Measurements from ENCODE around the gene CCDC89. TPM values are rescaled to one million over a fixed set of nuclear protein-coding genes. Genes with fewer than 3 reads are reported as not detected.

CCDC89 gene
- total RNA-seq, 2 experiments from 2014 or later = not detected

DNA sequence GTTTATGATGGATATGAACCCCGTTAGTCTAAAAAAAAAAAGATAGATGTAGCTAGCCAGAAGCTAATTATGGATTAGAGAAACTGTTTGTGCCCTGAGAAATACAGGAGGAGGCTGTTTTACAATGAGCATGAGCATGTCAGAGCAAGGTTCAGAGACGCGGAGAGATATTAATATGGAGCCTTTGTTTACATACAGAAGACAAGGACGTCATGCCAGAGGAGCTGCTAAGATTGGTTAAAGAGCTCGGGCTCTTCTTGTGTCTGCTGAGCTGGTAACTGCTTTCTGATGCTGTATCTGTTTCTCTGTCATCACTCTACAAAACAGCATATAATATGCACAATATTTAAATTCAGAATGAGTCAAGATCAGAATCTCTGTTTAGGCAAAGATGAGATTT is 24.9 kb upstream of the CCDC89 start:
- CTCF ChIA-PET = interaction anchor here (0.6 to 0.7 kb wide), 2 partner anchors 11 to 668 kb away, joined by 5 read pairs; no protein-coding TSS in a partner anchor
- H3K4me3 Mint-ChIP-seq = no peak overlapping the region
- intact Hi-C loops (cut with micrococcal nuclease) = no loop called here
- no peaks in the 10 kb centered on the region for H3K36me3 Mint-ChIP-seq (ENCODE audit: low read depth)
- H3K4me1 Mint-ChIP-seq (ENCODE audit: low read depth) = no peaks in the 10 kb centered on the region
- DNase-seq = no peak
- H3K9me3 Mint-ChIP-seq = no peaks in the 10 kb centered on the region
- no peak overlapping the region for H3K27ac Mint-ChIP-seq
- H3K27me3 Mint-ChIP-seq (ENCODE audit: low read depth) = no peaks in the 10 kb centered on the region

DNA sequence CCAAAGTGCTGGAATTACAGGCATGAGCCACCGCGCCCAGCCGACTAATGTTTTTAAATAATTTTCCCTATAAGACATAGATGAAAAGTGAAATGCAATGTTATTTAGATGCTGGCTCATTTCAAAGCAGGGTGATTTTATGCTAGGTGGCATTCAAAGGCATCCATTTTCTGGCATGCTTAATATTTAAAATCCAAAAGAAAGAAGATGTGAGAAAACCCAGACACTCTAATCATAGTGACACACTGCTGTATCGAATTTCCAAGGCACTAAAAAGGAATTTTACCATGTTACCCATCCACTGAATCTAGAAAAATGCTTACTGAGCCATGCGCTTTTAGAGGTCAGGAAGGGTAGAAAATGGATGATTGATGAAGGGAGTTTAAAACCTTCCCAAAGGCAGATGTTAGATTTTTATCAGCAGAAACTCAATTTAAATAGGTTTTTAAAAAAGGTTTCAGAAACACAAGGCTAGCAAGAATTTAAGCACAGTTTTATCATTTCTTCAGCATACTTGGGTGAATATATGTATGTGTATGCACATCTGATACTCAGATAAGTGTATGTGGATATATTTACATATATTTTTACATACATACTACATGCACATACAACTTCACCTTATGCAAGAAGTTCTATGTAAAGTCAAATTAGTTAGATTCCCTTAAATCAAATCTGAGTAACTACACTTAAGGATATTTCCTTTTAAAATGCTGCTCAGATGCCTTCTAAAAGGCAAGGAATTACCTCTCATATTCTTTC is 24.1 kb upstream of the CCDC89 start:
- CTCF ChIA-PET = interaction anchor here (0.6 kb wide), 1 partner anchor 10 kb away, joined by 5 read pairs; no protein-coding TSS in a partner anchor
- intact Hi-C loops (cut with micrococcal nuclease) = no loop called here
- Mint-ChIP-seq H3K9me3 (no peaks in the 10 kb centered on the region), H3K36me3 (ENCODE audit: low read depth) (no peaks in the 10 kb centered on the region), H3K27me3 (ENCODE audit: low read depth) (no peaks in the 10 kb centered on the region), H3K4me1 (ENCODE audit: low read depth) (no peaks in the 10 kb centered on the region), H3K27ac (no peak overlapping the region), H3K4me3 (no peak overlapping the region)
- DNase-seq = no peak

DNA sequence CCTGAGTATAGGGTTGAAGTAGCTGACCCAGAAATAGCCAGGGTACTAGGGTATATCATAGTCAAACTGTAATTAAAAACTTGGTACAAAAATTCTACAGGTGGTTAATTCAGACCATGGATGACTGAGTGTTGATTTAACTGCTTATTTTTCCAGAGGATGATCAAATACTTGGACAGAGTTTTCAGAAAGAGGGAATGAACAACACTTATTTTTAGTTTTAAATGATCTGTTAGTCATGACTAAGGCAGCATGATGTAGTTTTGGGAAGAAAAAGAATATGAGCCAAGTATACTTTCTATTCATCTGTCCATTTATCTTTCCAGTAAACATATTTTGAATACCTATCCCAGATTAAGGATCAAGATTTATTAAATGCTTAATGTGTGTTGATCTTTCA is 19.8 kb upstream of the CCDC89 start:
- Mint-ChIP-seq H3K36me3 (ENCODE audit: low read depth) (peaks cover 2% of the 10 kb centered on the region), H3K9me3 (no peaks in the 10 kb centered on the region), H3K27me3 (ENCODE audit: low read depth) (no peaks in the 10 kb centered on the region), H3K4me3 (no peak overlapping the region), H3K4me1 (ENCODE audit: low read depth) (peaks cover under 1% of the 10 kb centered on the region), H3K27ac (no peak overlapping the region)
- intact Hi-C loops (cut with micrococcal nuclease) = no loop called here
- CTCF ChIA-PET = no interaction called here
- no peak for DNase-seq

DNA sequence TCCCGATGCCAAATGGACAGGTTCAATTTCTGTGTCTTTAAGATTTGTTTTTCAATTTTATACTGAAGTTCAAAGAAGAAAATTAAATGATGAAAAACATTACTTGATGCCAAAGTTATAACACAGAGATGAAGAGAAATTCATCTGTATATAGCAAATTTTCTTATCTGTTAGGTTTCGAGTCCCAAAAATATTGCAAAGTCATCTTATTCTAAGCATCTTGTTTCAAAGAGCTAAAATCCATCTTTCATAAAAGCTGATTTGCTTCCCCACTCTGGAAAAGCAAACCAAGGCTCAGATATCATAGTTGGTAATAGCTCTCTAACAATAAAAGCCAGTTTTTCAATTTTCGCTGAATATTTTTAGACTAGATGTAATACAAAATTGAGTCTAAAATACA is 19.0 kb upstream of the CCDC89 start:
- intact Hi-C loops (cut with micrococcal nuclease) = loop anchor here (5.0 kb wide), 1 partner anchor 712 kb away; no protein-coding TSS in a partner anchor
- H3K9me3 Mint-ChIP-seq = no peaks in the 10 kb centered on the region
- no peaks in the 10 kb centered on the region for H3K27me3 Mint-ChIP-seq (ENCODE audit: low read depth)
- H3K4me1 Mint-ChIP-seq (ENCODE audit: low read depth) = peaks cover 9% of the 10 kb centered on the region
- peaks cover 2% of the 10 kb centered on the region for H3K36me3 Mint-ChIP-seq (ENCODE audit: low read depth)
- DNase-seq = no peak
- CTCF ChIA-PET = no interaction called here
- no peak overlapping the region for H3K27ac Mint-ChIP-seq
- no peak overlapping the region for H3K4me3 Mint-ChIP-seq

DNA sequence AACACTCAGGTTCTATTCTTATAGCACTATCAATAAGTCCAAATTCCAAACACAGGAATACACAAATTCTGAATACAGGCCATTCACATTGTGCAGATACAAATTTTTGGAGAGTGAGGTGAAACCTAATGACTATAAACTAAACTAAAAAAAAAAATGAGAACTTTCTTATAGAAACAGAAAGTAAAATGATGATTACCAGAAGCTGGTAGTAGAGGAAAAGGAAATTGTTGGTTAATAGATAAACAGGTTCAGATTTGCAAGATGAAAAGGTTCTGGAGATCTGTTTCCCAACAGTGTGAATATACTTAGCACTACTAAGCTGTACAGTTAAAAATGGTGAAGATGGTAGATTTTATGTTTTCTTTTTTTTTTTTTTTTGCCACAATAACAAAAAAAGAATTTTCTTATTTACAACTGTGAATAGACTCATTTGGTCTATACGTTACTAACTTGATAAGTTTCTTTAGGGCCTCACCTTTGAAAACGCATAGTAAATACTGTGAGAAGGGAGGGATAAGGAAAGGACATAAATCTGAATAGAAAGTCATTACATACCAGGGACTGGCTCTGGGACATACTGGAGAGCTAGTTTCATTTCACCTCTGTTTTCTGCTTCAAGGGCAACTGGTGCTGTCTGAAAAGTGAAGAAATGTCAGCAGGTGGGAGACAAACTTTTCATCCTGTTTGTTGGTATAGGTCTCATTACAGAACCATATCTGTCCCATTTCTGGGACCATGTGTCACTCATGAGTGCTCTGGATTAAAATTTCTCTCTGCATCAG is 14.2 kb upstream of the CCDC89 start:
- intact Hi-C loops (cut with micrococcal nuclease) = loop anchor here (1.0 to 5.0 kb wide), 10 partner anchors 15 to 893 kb away; partner anchors contain the start of gene CREBZF
- no peak for DNase-seq
- Mint-ChIP-seq H3K9me3 (no peaks in the 10 kb centered on the region), H3K27ac (peak overlapping the region; percentile 36), H3K36me3 (ENCODE audit: low read depth) (peaks cover 2% of the 10 kb centered on the region), H3K4me3 (no peak overlapping the region), H3K27me3 (ENCODE audit: low read depth) (no peaks in the 10 kb centered on the region), H3K4me1 (ENCODE audit: low read depth) (peaks cover 35% of the 10 kb centered on the region)
- CTCF ChIA-PET = interaction anchor here (0.5 to 1.8 kb wide), 5 partner anchors 11 to 93 kb away, joined by 3 to 5 read pairs (median 3); no protein-coding TSS in a partner anchor

DNA sequence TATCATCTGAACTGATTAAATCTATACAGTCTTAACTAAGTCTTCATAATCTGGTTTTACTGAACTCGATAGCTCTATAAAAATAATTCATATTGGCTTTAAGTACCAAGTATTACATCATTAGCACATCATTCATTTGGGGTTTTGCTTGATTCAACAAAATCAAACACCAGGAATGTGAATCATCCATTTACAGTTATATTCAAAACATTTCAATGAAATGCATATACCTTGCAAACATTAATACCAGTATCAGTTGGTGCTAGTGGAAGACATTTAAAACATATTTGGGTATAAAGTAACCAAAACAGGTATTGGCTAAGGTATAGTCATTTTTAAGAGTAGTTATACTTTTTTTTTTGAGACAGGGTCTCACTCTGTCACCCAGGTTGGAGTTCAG is 12.2 kb upstream of the CCDC89 start:
- Mint-ChIP-seq H3K9me3 (no peaks in the 10 kb centered on the region), H3K36me3 (ENCODE audit: low read depth) (no peaks in the 10 kb centered on the region), H3K4me1 (ENCODE audit: low read depth) (peaks cover 35% of the 10 kb centered on the region), H3K27ac (peak overlapping the region; percentile 50), H3K4me3 (no peak overlapping the region), H3K27me3 (ENCODE audit: low read depth) (no peaks in the 10 kb centered on the region)
- intact Hi-C loops (cut with micrococcal nuclease) = loop anchor here (2.0 to 5.0 kb wide), 2 partner anchors 15 to 519 kb away; no protein-coding TSS in a partner anchor
- no peak for DNase-seq
- CTCF ChIA-PET = interaction anchor here (0.5 to 1.3 kb wide), 3 partner anchors 10 to 129 kb away, joined by 3 to 4 read pairs (median 3); no protein-coding TSS in a partner anchor

DNA sequence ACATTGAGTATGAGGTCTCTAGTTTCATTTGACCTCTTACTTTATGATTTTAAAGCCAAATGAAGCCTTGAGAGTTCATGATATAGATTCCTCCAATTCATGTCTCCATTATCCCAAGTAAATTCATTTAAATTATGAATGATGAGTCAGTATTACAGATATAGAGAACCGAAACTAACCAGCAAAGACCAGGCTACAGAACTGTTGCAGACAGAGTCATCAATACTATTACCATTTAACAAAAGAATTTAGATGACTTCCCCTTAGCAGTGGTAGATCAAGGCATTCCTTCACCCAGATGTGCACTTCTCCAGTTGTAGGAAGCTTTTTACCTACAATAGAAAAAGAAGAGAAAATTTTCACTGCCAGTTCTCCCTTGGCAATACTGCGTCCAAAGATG is 11.8 kb upstream of the CCDC89 start:
- H3K4me3 Mint-ChIP-seq = no peak overlapping the region
- no peaks in the 10 kb centered on the region for H3K9me3 Mint-ChIP-seq
- H3K36me3 Mint-ChIP-seq (ENCODE audit: low read depth) = no peaks in the 10 kb centered on the region
- CTCF ChIA-PET = interaction anchor here (0.5 to 1.3 kb wide), 3 partner anchors 10 to 129 kb away, joined by 3 to 4 read pairs (median 3); no protein-coding TSS in a partner anchor
- H3K27ac Mint-ChIP-seq = no peak overlapping the region
- H3K27me3 Mint-ChIP-seq (ENCODE audit: low read depth) = no peaks in the 10 kb centered on the region
- intact Hi-C loops (cut with micrococcal nuclease) = loop anchor here (2.0 to 5.0 kb wide), 2 partner anchors 15 to 520 kb away; no protein-coding TSS in a partner anchor
- DNase-seq = no peak
- H3K4me1 Mint-ChIP-seq (ENCODE audit: low read depth) = peaks cover 35% of the 10 kb centered on the region

DNA sequence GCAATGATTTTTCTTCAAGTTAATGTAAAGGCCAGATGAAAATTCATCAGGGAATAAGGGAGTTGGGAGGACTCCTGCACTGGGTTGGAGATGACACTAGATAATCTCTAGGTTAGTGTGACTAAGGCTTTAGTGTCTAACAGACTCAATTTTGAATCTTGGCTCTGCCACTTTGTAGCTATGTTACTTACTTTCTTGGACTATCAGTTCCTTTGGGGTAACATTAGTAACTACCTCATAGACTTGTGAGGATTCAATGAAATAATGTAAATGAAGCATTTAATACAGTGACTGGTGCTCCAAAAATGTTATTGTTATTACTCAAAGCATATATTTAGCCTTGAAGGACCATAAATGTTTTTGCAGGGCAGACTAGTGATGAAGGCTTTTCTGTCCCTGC is 9.6 kb upstream of the CCDC89 start:
- DNase-seq = no peak
- Mint-ChIP-seq H3K27ac (no peak overlapping the region), H3K4me1 (ENCODE audit: low read depth) (peaks cover 33% of the 10 kb centered on the region), H3K4me3 (no peak overlapping the region), H3K9me3 (no peaks in the 10 kb centered on the region), H3K27me3 (ENCODE audit: low read depth) (no peaks in the 10 kb centered on the region), H3K36me3 (ENCODE audit: low read depth) (no peaks in the 10 kb centered on the region)
- intact Hi-C loops (cut with micrococcal nuclease) = loop anchor here (2.0 to 5.0 kb wide), 4 partner anchors 115 to 522 kb away; partner anchors contain the start of genes CCDC83 and SYTL2
- CTCF ChIA-PET = interaction anchor here (0.7 to 3.6 kb wide), 5 partner anchors 11 to 159 kb away, joined by 3 to 21 read pairs (median 7); partner anchors contain the start of genes CCDC83 and CCDC89

DNA sequence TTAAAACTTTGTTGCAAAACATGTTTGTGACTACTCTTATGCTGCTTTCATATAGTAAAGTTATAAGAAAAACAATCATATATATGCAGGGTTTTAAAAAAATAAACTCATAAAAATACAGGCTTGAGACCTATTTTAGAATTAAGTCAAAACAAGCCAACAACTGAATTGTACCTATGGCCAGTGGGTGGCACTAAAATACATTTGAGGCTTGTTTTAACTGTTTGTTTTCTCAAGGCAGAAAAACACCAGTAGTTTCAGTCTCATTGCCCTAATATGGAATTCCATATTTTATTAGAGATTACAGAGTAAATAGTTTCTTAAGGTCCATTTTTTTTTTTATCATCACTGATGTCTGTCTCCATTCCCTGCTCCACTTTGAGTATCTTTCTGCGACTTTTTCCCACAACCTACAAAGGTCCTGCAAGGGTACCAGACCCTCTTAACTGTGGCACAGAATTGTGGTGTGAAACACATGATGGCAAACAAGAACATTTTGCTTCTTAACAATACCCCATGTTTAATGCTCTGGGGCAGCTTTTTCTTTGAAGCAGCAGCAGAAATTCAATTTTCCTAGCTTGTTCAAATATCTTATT is 8.5 kb upstream of the CCDC89 start:
- no peak overlapping the region for H3K4me3 Mint-ChIP-seq
- DNase-seq = peak; percentile 16
- no peak overlapping the region for H3K27ac Mint-ChIP-seq
- H3K36me3 Mint-ChIP-seq (ENCODE audit: low read depth) = no peaks in the 10 kb centered on the region
- no peaks in the 10 kb centered on the region for H3K9me3 Mint-ChIP-seq
- intact Hi-C loops (cut with micrococcal nuclease) = loop anchor here (2.0 kb wide), 3 partner anchors 116 to 160 kb away; partner anchors contain the start of genes CCDC83 and SYTL2
- no peaks in the 10 kb centered on the region for H3K27me3 Mint-ChIP-seq (ENCODE audit: low read depth)
- CTCF ChIA-PET = interaction anchor here (0.6 to 3.6 kb wide), 5 partner anchors 10 to 160 kb away, joined by 3 to 21 read pairs (median 7); partner anchors contain the start of genes CCDC83 and CCDC89
- peaks cover 22% of the 10 kb centered on the region for H3K4me1 Mint-ChIP-seq (ENCODE audit: low read depth)

DNA sequence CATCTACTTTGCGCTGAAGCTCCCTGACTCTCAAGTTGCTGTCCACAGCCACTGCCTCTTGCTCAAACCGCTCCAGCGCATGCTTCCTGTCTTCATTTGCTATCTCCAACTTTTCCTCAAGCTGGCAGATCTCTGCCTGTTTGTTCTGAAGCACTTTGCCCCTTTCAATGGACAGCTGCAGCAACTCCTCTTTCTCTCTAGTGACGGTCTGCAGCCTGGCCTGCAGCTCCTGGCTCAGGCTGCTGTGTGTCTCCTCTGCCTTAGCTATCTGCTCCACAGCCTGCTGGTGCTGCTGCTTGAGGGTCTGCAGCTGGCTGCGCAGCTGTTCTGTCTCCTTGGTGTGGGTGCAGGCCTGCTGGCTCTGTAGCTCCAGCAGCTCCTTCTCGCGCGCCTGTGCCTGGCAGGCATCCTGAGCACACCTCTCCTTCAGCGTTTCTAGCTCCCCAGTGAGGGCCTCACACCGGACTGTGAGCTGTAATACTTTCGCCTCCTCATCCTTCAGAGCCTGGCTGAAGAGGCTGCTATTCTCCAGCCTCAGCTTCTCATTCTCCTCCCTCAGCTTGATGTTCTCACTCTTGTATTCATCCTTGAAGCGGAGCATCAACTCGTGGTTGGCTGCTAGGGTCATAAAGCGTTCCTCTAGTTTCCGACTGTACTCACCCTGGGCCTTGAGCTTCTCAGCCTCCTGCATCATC is 723 bp downstream of the CCDC89 start:
- no peaks in the 10 kb centered on the region for H3K27me3 Mint-ChIP-seq (ENCODE audit: low read depth)
- DNase-seq = no peak
- CTCF ChIA-PET = interaction anchor here (1.2 to 3.1 kb wide), 3 partner anchors 9 to 170 kb away, joined by 3 to 21 read pairs (median 6); partner anchors contain the start of gene CCDC83
- intact Hi-C loops (cut with micrococcal nuclease) = no loop called here
- H3K9me3 Mint-ChIP-seq = no peaks in the 10 kb centered on the region
- H3K4me1 Mint-ChIP-seq (ENCODE audit: low read depth) = peaks cover 12% of the 10 kb centered on the region
- H3K36me3 Mint-ChIP-seq (ENCODE audit: low read depth) = no peaks in the 10 kb centered on the region
- no peak overlapping the region for H3K4me3 Mint-ChIP-seq
- H3K27ac Mint-ChIP-seq = no peak overlapping the region

Measured in activated naive CD4-positive, alpha-beta T cell treated with anti-CD3 and anti-CD28 coated beads for 36 hours (primary cell).